HG03460 (cell line): Measurements from ENCODE around the gene APOC3.
A peak's percentile ranks its signal among the peaks of the same experiment; 100 is the strongest.
"Not testable (repeated sequence)": the region's sequence is repeated elsewhere in the genome, so short reads cannot be mapped to it uniquely, and the experiment has no call there.

Experiments used
- ATAC-seq: cut with Tn5 transposase; IDR thresholded peaks from one replicate; pipeline ENCODE4 v1.9.1; 2021; ENCODE audit not compliant: unreplicated experiment

APOC3 gene

GRCh38 chr11:116828632-116829524 is 829 bp upstream of the APOC3 start:
- no peak for ATAC-seq

DNA sequence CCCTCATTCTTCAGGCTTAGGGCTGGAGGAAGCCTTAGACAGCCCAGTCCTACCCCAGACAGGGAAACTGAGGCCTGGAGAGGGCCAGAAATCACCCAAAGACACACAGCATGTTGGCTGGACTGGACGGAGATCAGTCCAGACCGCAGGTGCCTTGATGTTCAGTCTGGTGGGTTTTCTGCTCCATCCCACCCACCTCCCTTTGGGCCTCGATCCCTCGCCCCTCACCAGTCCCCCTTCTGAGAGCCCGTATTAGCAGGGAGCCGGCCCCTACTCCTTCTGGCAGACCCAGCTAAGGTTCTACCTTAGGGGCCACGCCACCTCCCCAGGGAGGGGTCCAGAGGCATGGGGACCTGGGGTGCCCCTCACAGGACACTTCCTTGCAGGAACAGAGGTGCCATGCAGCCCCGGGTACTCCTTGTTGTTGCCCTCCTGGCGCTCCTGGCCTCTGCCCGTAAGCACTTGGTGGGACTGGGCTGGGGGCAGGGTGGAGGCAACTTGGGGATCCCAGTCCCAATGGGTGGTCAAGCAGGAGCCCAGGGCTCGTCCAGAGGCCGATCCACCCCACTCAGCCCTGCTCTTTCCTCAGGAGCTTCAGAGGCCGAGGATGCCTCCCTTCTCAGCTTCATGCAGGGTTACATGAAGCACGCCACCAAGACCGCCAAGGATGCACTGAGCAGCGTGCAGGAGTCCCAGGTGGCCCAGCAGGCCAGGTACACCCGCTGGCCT is 641 bp downstream of the APOC3 start:
- no peak for ATAC-seq

- ATAC-seq = no peak
Measured at GRCh38 chr11:116831790-116832349, 2.2 kb downstream of the APOC3 start.

- ATAC-seq = no peak
Measured at GRCh38 chr11:116832350-116833290, 2.9 kb downstream of the APOC3 start.

- ATAC-seq = no peak
Measured at GRCh38 chr11:116833491-116833815, 3.7 kb downstream of the APOC3 start.

GRCh38 chr11:116833816-116834534 is 4.3 kb downstream of the APOC3 start:
- ATAC-seq = no peak

GRCh38 chr11:116834535-116835041 is 4.9 kb downstream of the APOC3 start:
- not testable (repeated sequence) for ATAC-seq

DNA sequence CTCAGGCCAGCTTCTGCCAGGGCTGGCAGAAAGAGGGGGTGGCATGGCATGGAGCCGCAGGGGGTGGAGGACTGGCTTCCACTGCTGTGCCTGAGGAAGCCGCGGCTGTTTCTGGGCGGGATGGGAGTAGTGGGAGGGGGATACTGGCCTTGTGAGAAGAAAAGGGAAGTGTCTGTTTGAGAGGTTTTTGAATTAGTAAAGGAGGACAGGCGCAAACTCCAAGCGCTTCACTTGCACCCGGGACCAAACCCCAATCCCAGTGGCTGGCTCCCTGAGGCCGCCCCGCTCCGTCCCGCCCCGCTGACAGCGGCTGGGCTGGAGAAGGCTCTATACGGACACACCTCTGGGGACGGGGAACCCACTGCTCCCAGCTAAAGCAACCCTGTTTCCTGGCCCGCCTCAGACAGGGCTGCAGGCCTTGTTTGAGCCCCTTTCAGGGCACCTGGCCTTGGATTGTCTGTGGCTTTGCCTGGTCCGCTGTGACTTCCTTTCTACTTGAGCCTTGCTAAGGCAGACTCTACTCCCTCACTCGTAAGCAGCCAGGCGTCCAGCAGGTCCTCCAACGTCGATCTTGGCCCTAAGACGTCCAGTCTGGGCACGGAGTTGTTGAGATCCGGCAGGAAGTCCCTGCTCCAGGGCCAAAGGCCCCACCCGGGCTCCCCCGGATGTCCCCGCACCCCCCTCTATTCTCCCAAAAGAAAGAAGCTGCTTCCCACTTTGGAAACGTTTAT is 5.5 kb downstream of the APOC3 start:
- ATAC-seq = peak; percentile 14

- peak; percentile 74 for ATAC-seq
Measured at GRCh38 chr11:116835791-116836631, 6.3 kb downstream of the APOC3 start.

DNA sequence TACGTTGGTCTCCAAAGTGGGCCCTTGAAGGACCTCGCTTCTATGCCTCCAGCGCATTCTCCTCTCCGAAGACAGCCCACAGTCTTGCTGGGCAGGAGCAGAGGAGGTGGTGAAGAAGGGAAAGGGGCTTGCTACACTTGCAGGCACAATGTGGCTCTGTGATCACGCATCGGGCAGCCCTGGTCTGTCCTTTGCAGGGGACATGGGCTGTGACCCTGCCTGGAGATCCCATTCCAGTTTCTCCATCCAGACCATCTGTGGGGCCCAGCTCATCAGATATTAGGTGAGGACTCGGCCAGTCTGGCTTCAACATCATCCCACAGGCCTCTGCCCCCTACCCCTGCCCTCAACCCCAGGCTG is 6.9 kb downstream of the APOC3 start:
- ATAC-seq = no peak

- no peak for ATAC-seq
Measured at GRCh38 chr11:116837231-116838091, 7.8 kb downstream of the APOC3 start, which contains the start of gene APOA1. APOA1 (minus strand) TSS chr11:116837622; CDS start chr11:116837387, 235 bp downstream.

GRCh38 chr11:116838321-116839084 is 8.8 kb downstream of the APOC3 start:
- no peak for ATAC-seq

DNA sequence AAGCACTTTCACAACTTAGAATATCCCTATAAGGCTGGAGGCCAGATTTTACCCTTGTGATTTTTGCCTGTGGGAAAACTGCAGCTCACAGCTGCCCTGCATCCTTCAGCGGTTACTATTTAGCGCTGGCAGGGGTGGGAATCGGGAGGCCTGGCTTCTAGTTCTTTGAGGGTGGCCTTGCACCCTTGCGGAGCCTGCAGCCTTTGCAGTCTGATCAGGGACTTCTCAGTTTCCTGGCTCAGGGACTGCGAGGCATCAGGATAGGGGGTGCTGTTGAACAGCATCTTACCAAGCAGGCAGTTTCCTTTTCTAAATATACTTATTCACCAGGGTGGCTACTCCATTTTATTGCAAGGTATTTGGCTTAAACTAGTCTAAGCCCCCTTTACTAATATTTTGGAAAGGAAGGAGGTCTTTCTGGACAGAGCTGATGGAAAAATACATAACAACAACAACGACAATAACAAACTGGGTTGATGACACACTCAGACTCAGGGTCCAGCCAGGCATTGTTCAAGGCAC is 10.6 kb downstream of the APOC3 start:
- no peak for ATAC-seq

DNA sequence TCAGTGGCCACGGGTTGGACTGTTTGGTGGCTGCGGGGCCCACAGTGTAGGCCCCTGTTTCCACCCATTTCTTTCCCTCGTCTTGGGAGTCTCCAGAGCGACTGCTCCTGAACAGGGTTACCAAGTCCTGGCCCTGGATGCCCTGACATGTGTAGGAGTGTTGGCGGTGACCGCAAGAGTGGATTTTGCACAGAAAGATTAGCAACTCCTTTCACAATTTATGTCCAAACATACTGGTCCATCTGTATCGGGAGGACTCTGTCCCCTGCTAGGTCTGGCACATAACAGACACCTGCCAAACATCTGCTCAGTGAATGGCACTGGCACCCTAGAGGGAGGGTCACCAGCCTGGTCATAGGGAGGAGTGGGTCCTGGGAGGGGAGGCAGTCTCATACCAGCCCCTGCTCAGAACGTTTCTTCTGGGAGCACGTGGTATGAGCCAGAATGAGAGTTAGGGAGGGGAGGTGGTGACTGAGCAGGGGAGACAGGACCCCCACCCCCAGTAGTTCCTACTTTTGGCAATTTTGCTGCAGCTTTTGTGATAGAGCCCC is 11.1 kb downstream of the APOC3 start:
- ATAC-seq = no peak

GRCh38 chr11:116842117-116842516 is 12.4 kb downstream of the APOC3 start:
- no peak for ATAC-seq

GRCh38 chr11:116842909-116843308 is 13.2 kb downstream of the APOC3 start:
- ATAC-seq = no peak
